Fibroblast of lung (primary cell): ENCODE measurements around the gene CORO1A. TPM values are rescaled to one million over a fixed set of nuclear protein-coding genes. Genes with fewer than 3 reads are reported as not detected.
"Not testable (repeated sequence)": the region's sequence is repeated elsewhere in the genome, so short reads cannot be mapped to it uniquely, and the experiment has no call there.

Experiments used
- DNase-seq, 2 donors: peaks; one replicate each; pipeline versions ENCODE4 v3.0.0 to v3.0.0-alpha.2; 2010; ENCODE audit warnings: low read depth in 2 of 2
- H2AFZ ChIP-seq: 2 replicates; pipeline ENCODE4 v1.5.1; 2012; ENCODE audit warnings: low read length, control low read depth, inconsistent platforms
- H3K27ac ChIP-seq: 2 replicates; pipeline ENCODE4 v1.5.1; 2011; ENCODE audit warnings: low read length, control low read depth; ENCODE audit not compliant: insufficient read depth
- H3K27me3 ChIP-seq: 2 replicates; pipeline ENCODE4 v1.5.1; 2011; ENCODE audit warnings: mild to moderate bottlenecking, low read length; ENCODE audit not compliant: control insufficient read depth, insufficient read depth
- H3K36me3 ChIP-seq: 2 replicates; pipeline ENCODE4 v1.5.1; 2011; ENCODE audit warnings: low read length; ENCODE audit not compliant: control insufficient read depth, insufficient read depth
- H3K4me1 ChIP-seq: 2 replicates; pipeline ENCODE4 v1.5.1; 2011; ENCODE audit warnings: low read length; ENCODE audit not compliant: control insufficient read depth, insufficient read depth; ENCODE audit errors: extremely low read depth
- H3K4me2 ChIP-seq: 2 replicates; pipeline ENCODE4 v1.5.1; 2011; ENCODE audit warnings: low read length, control low read depth; ENCODE audit not compliant: insufficient read depth; ENCODE audit errors: extremely low read depth
- H3K4me3 ChIP-seq, 4 experiments: fragments of 200-600 bp in 1 of 4; sonication (generic) in 1 of 4; replicated peaks in 1 of 4; 2 replicates each; pipeline ENCODE4 v1.5.1; 2011 to 2016; ENCODE audit warnings: low read length in 4 of 4, low read depth in 3 of 4, mild to moderate bottlenecking in 3 of 4, control low read depth in 2 of 4, inconsistent platforms in 1 of 4, mixed read lengths in 1 of 4; ENCODE audit not compliant: insufficient read depth in 1 of 4; ENCODE audit errors: control extremely low read depth in 1 of 4
- H3K79me2 ChIP-seq: 2 replicates; pipeline ENCODE4 v1.5.1; 2012; ENCODE audit warnings: mild to moderate bottlenecking, low read length, inconsistent platforms; ENCODE audit not compliant: control insufficient read depth, insufficient read depth
- H3K9ac ChIP-seq: 2 replicates; pipeline ENCODE4 v1.5.1; 2011; ENCODE audit warnings: mild to moderate bottlenecking, low read length, control low read depth; ENCODE audit not compliant: insufficient read depth
- H3K9me3 ChIP-seq: 2 replicates; pipeline ENCODE4 v1.5.1; 2012; ENCODE audit warnings: low read depth, low read length; ENCODE audit not compliant: control insufficient read depth, insufficient read depth
- H4K20me1 ChIP-seq: 2 replicates; pipeline ENCODE4 v1.5.1; 2011; ENCODE audit warnings: low read length; ENCODE audit not compliant: control insufficient read depth, insufficient read depth; ENCODE audit errors: extremely low read depth
- CTCF ChIP-seq, 2 donors: IDR thresholded peaks in 1 of 2; conservative IDR thresholded peaks in 1 of 2; 1 replicate in 1 of 2; 2 replicates in 1 of 2; pipeline ENCODE4 v1.5.1; 2011 to 2012; ENCODE audit warnings: low read length in 2 of 2, control low read depth in 1 of 2, inconsistent platforms in 1 of 2, low read depth in 1 of 2, mild to moderate bottlenecking in 1 of 2
- EZH2 ChIP-seq: IDR thresholded peaks from 2 replicates; pipeline ENCODE4 v1.5.1; 2012; ENCODE audit warnings: low read length, control low read depth, mild to moderate bottlenecking; ENCODE audit errors: missing control alignments
- polyA plus RNA-seq, 2 donors: library from polyadenylated mRNA; depleted of rRNA in 1 of 2; stranded (reverse) in 1 of 2; unstranded in 1 of 2; fragments of >200 nt; gene quantifications; 2 replicates each; pipeline ENCODE4 v1.2.1, GENCODE V29; 2011 to 2012; ENCODE audit warnings: missing spikeins in 1 of 2
- total RNA-seq: library from RNA; depleted of rRNA; stranded (reverse); fragments of >200 nt; gene quantifications from 2 replicates; pipeline ENCODE4 v1.2.1, GENCODE V29; 2014

CORO1A gene
- total and polyA plus RNA-seq, 2 donors (not counting 1 experiment from before 2014, with no cell fraction given), result 0.17 to 0.85 TPM

- TF ChIP-seq EZH2, result no peak
- TF ChIP-seq CTCF (conservative IDR thresholded peaks at IDR 0.05 in 1 of 2, IDR thresholded peaks at IDR 0.05 in 1 of 2; ENCODE audit: low read depth in 1 of 2, low read length in 2 of 2), result no peak
Observed at GRCh38 chr16:30166202-30166902, 17.1 kb upstream of the CORO1A start.

GRCh38 chr16:30168746-30169145 lies 14.7 kb upstream of the CORO1A start:
- not testable (repeated sequence) for H3K36me3 ChIP-seq, H3K9me3 ChIP-seq, H4K20me1 ChIP-seq, H3K27ac ChIP-seq, H2AFZ ChIP-seq, H3K4me1 ChIP-seq, H3K27me3 ChIP-seq, DNase-seq, H3K9ac ChIP-seq, H3K4me2 ChIP-seq, H3K4me3 ChIP-seq, H3K79me2 ChIP-seq

More at GRCh38 chr16:30166202-30166902, 17.1 kb upstream of the CORO1A start:
- Histone ChIP-seq H3K9ac (no peak overlapping the region), H3K4me3 (no peak overlapping the region), H2AFZ (no peak overlapping the region), H3K9me3 (no peaks in the 10 kb centered on the region), H3K27ac (no peak overlapping the region), H4K20me1 (no peaks in the 10 kb centered on the region), H3K27me3 (no peaks in the 10 kb centered on the region), H3K36me3 (no peaks in the 10 kb centered on the region), H3K79me2 (no peaks in the 10 kb centered on the region), H3K4me1 (no peaks in the 10 kb centered on the region), H3K4me2 (no peak overlapping the region)
- no peak for DNase-seq

DNA sequence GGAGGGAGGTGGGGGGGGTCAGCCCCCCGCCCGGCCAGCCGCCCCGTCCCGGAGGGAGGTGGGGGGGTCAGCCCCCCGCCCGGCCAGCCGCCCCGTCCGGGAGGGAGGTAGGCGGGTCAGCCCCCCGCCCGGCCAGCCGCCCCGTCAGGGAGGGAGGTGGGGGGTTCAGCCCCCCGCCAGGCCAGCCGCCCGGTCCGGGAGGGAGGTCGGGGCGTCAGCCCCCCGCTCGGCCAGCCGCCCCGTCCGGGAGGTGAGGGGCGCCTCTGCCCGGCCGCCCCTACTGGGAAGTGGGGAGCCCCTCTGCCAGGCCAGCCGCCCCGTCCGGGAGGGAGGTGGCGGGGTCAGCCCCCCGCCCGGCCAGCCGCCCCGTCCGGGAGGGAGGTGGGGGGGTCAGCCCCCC lies 14.0 kb upstream of the CORO1A start:
- not testable (repeated sequence) for H3K9me3 ChIP-seq, H3K4me2 ChIP-seq, H3K27me3 ChIP-seq, H3K4me1 ChIP-seq, H3K27ac ChIP-seq, H3K79me2 ChIP-seq, H3K36me3 ChIP-seq, DNase-seq, H3K9ac ChIP-seq, H3K4me3 ChIP-seq, H4K20me1 ChIP-seq, H2AFZ ChIP-seq

GRCh38 chr16:30170145-30170544 lies 13.3 kb upstream of the CORO1A start:
- not testable (repeated sequence) for H4K20me1 ChIP-seq, H3K9ac ChIP-seq, H2AFZ ChIP-seq, H3K27me3 ChIP-seq, H3K27ac ChIP-seq, H3K4me3 ChIP-seq, H3K36me3 ChIP-seq, H3K4me2 ChIP-seq, DNase-seq, H3K79me2 ChIP-seq, H3K4me1 ChIP-seq, H3K9me3 ChIP-seq
